CD4-positive, alpha-beta T cell (primary cell): ENCODE results near the gene SLC30A2. TPM values are rescaled to one million over a fixed set of nuclear protein-coding genes. Genes with fewer than 3 reads are reported as not detected.

Experiments used
- ATAC-seq: fragments of 200-7000 bp; cut with Tn5 transposase; one replicate; pipeline ENCODE4 v1.10.0; 2022; ENCODE audit warnings: mild to moderate bottlenecking; ENCODE audit not compliant: poor library complexity
- CTCF ChIA-PET: fragments of 350-600 bp; sonication (Branson Sonifier 250); formaldehyde crosslinking; loops from one replicate; lab custom pipeline; 2021; ENCODE audit warnings: antibody characterized with exemption, inconsistent platforms; lab: Charles Lee
- POLR2A ChIA-PET: fragments of 350-600 bp; sonication (Branson Sonifier 250); formaldehyde crosslinking; loops from one replicate; lab custom pipeline; 2021; ENCODE audit warnings: antibody characterized with exemption, inconsistent platforms; lab: Charles Lee
- DNase-seq, 14 experiments: peaks; one replicate each; pipeline ENCODE4 v3.0.0-alpha.2; 2013 to 2020; ENCODE audit warnings: mixed read lengths in 2 of 14
- H3K27ac ChIP-seq, 2 donors: one replicate each; pipeline versions ENCODE4 v1.5.1 to v1.7.0; 2013; ENCODE audit warnings: low read length in 2 of 2, low read depth in 1 of 2, mild to moderate bottlenecking in 1 of 2
- H3K27me3 ChIP-seq, 2 experiments: 1 replicate in 1 of 2; 2 replicates in 1 of 2; pipeline versions ENCODE4 v1.6.1 to v1.7.0; 2013; ENCODE audit warnings: low read length in 2 of 2, control low read depth in 1 of 2, mild to moderate bottlenecking in 1 of 2, moderate library complexity in 1 of 2; ENCODE audit not compliant: insufficient read depth in 2 of 2, control insufficient read depth in 1 of 2
- H3K36me3 ChIP-seq: one replicate; pipeline ENCODE4 v1.6.1; 2013; ENCODE audit warnings: low read length, control low read depth; ENCODE audit not compliant: insufficient read depth
- H3K4me1 ChIP-seq: one replicate; pipeline ENCODE4 v1.6.1; 2013; ENCODE audit warnings: low read length, control low read depth; ENCODE audit not compliant: insufficient read depth
- H3K4me3 ChIP-seq: one replicate; pipeline ENCODE4 v1.5.1; 2013; ENCODE audit warnings: mild to moderate bottlenecking, low read length, moderate library complexity
- H3K9me3 ChIP-seq, 2 experiments: 1 replicate in 1 of 2; 2 replicates in 1 of 2; pipeline versions ENCODE4 v1.6.1 to v1.7.0; 2013; ENCODE audit warnings: low read length in 2 of 2, mild to moderate bottlenecking in 2 of 2, control low read depth in 1 of 2, moderate library complexity in 1 of 2; ENCODE audit not compliant: control insufficient read depth in 1 of 2, insufficient read depth in 1 of 2
- H3K27ac Mint-ChIP-seq: one replicate; pipeline ENCODE4 v1.8.0; 2020; ENCODE audit warnings: mixed read lengths
- H3K27me3 Mint-ChIP-seq: one replicate; pipeline ENCODE4 v1.8.0; 2021; ENCODE audit warnings: mixed read lengths
- H3K36me3 Mint-ChIP-seq: one replicate; pipeline ENCODE4 v1.8.0; 2021; ENCODE audit warnings: low read depth, mixed read lengths
- H3K4me1 Mint-ChIP-seq: one replicate; pipeline ENCODE4 v1.8.0; 2021; ENCODE audit warnings: low read depth, mixed read lengths
- H3K4me3 Mint-ChIP-seq: one replicate; pipeline ENCODE4 v1.8.0; 2020; ENCODE audit warnings: mild to moderate bottlenecking, mixed read lengths
- H3K9me3 Mint-ChIP-seq: one replicate; pipeline ENCODE4 v1.8.0; 2020; ENCODE audit warnings: mixed read lengths
- intact Hi-C, 2 experiments: fragments of 100-400 bp; cut with DNase I in 1 of 2; cut with micrococcal nuclease in 1 of 2; formaldehyde crosslinking; loops; one replicate each; pipeline versions ENCODE4 v1.15.1 to v1.9.0; 2023 to 2025; cut with DNase I, micrococcal nuclease
- total RNA-seq, 174 experiments: library from RNA in 2 of 174; stranded (reverse) in 2 of 174; gene quantifications; one replicate each; pipeline ENCODE4 v1.2.3 and lab custom pipeline; 2021 to 2026
- TF ChIP-seq, protein P1 (sequence below): fragments of 200-600 bp; IDR thresholded peaks from one replicate; pipeline ENCODE4 v1.8.0; 2022; ENCODE audit warnings: antibody characterized with exemption, mild to moderate bottlenecking

Gene SLC30A2
- total RNA-seq, 2 experiments from 2014 or later, result not detected

DNA sequence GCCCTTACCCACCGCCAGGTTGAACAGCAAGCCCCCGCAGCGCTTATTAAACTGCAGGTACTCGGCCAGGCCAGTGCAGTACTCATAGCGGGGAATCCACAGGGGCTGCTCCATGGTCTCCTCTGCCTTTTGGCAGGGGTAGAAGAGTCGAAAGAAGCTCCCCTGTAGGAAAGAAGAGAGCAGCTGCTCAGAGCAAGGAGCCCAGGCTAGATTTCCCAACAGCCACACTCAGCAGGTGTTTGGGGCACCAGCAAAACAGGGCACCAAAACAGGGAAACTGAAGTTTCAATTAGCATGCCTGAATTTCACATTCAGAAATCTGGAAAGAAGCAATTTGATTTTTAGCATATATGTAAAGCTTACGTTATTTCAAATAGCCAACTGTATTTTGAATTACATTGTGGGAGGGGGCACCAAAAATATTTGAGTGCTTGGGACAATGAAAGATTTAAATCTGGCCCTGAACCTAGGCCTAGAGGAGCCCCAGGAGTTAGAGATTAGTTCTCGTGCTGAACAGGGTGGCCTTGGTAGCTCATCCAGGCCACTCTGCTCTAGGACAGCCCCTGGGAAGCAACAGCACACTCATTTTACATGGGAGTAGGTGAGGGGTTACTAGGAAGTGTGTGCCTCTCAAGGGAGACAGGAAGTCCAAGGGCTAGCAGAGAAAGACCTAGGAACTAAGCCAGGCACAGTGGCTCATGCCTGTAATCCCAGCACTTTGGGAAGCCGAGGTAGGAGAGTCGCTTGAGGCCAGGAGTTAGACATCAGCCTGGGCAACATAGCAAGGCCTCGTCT lies 56.3 kb downstream of the SLC30A2 start:
- Mint-ChIP-seq H3K9me3 (no peaks in the 10 kb centered on the region), H3K4me1 (peaks cover 79% of the 10 kb centered on the region), H3K4me3 (peak overlapping the region; percentile 90), H3K36me3 (peaks cover 47% of the 10 kb centered on the region), H3K27me3 (no peaks in the 10 kb centered on the region), H3K27ac (peak overlapping the region; percentile 81)
- DNase-seq (peak in 1 of 14 experiments; percentile 7), ATAC-seq (no peak)
- Histone ChIP-seq H3K27ac (peak overlapping the region; percentile 56 to 67), H3K36me3 (peaks cover 37% of the 10 kb centered on the region), H3K9me3 (no peaks in the 10 kb centered on the region), H3K4me3 (peak overlapping the region; percentile 64), H3K4me1 (peaks cover 36% of the 10 kb centered on the region), H3K27me3 (no peaks in the 10 kb centered on the region)
- intact Hi-C loops, result no loop called here
- POLR2A ChIA-PET, result interaction anchor here (1.2 to 2.9 kb wide), 8 partner anchors 8 to 114 kb away, joined by 3 to 33 read pairs (median 6); partner anchors contain the start of genes PAFAH2 and PAQR7
- TF ChIP-seq, protein P1, sequence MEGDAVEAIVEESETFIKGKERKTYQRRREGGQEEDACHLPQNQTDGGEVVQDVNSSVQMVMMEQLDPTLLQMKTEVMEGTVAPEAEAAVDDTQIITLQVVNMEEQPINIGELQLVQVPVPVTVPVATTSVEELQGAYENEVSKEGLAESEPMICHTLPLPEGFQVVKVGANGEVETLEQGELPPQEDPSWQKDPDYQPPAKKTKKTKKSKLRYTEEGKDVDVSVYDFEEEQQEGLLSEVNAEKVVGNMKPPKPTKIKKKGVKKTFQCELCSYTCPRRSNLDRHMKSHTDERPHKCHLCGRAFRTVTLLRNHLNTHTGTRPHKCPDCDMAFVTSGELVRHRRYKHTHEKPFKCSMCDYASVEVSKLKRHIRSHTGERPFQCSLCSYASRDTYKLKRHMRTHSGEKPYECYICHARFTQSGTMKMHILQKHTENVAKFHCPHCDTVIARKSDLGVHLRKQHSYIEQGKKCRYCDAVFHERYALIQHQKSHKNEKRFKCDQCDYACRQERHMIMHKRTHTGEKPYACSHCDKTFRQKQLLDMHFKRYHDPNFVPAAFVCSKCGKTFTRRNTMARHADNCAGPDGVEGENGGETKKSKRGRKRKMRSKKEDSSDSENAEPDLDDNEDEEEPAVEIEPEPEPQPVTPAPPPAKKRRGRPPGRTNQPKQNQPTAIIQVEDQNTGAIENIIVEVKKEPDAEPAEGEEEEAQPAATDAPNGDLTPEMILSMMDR, result no peak
- CTCF ChIA-PET, result interaction anchor here (0.6 to 3.4 kb wide), 4 partner anchors 8 to 94 kb away, joined by 4 to 30 read pairs (median 7); partner anchors contain the start of gene PAFAH2

DNA sequence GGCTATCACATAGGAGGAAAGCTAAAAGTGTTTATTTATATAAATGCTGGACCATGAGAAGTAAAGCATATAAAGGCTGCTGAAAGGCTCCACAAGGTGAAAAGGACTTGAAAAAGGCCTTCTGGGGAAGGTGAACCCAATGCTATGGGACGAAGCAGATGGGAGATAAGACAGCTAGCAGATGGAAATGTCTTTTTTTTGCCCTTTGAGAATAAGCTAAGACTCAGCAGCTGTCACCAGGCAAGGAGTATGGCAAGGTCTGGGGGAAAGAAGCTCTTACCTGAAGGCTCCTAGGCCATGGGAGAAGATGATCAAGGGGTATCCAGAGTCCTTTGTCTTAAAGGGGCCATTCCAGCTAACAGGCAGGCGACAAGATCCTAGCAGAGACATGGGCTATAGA lies 58.0 kb downstream of the SLC30A2 start:
- DNase-seq (no peak), ATAC-seq (no peak)
- no peaks in the 10 kb centered on the region for H3K27me3 Mint-ChIP-seq
- Histone ChIP-seq H3K9me3 (no peaks in the 10 kb centered on the region), H3K36me3 (peaks cover 52% of the 10 kb centered on the region), H3K27me3 (no peaks in the 10 kb centered on the region), H3K4me1 (peaks cover 36% of the 10 kb centered on the region), H3K27ac (no peak overlapping the region), H3K4me3 (no peak overlapping the region)
- ChIA-PET CTCF (interaction anchor here (0.6 to 2.0 kb wide), 3 partner anchors 10 to 709 kb away, joined by 3 to 10 read pairs (median 3); partner anchors contain the start of gene PAFAH2), POLR2A (interaction anchor here (1.1 to 2.4 kb wide), 6 partner anchors 9 to 113 kb away, joined by 3 to 11 read pairs (median 4); partner anchors contain the start of genes PAFAH2 and PAQR7)
- H3K4me3 Mint-ChIP-seq, result peak overlapping the region; percentile 90
- intact Hi-C loops, result no loop called here
- H3K36me3 Mint-ChIP-seq, result peaks cover 64% of the 10 kb centered on the region
- TF ChIP-seq, protein P1, result no peak
- H3K27ac Mint-ChIP-seq, result peak overlapping the region; percentile 81
- H3K4me1 Mint-ChIP-seq, result peaks cover 65% of the 10 kb centered on the region
- H3K9me3 Mint-ChIP-seq, result no peaks in the 10 kb centered on the region

Other genes with a start within 250 kb of the SLC30A2 start
- gene SELENON, start 245.9 kb downstream of the SLC30A2 start, total RNA-seq, result 10 to 100 TPM; 25.3 to 25.7 TPM
- gene MTFR1L, start 226.2 kb downstream of the SLC30A2 start, total RNA-seq, result 10 to 100 TPM; 25.5 to 28.0 TPM
- gene AUNIP, start 186.7 kb downstream of the SLC30A2 start, total RNA-seq, result not detected
- 1 to 10 TPM; 1.1 to 1.5 TPM for gene PAQR7, start 170.4 kb downstream of the SLC30A2 start, total RNA-seq
- gene STMN1, start 139.7 kb downstream of the SLC30A2 start, total RNA-seq, result 10 to 100 TPM; 25.2 to 25.6 TPM
- 1 to 10 TPM; 7.9 to 8.1 TPM for gene PAFAH2, start 48.1 kb downstream of the SLC30A2 start, total RNA-seq
- not detected for gene EXTL1, start 24.3 kb downstream of the SLC30A2 start, total RNA-seq
- gene TRIM63, start 21.5 kb upstream of the SLC30A2 start, total RNA-seq, result not detected
- 1 to 10 TPM; 9.5 to 9.9 TPM for gene PDIK1L, start 65.7 kb upstream of the SLC30A2 start, total RNA-seq
- not detected for gene FAM110D, start 113.0 kb upstream of the SLC30A2 start, total RNA-seq
- gene C1orf232, start 122.8 kb upstream of the SLC30A2 start, total RNA-seq, result not detected
- 1 to 10 TPM; 5.0 to 6.6 TPM for gene ZNF593, start 123.8 kb upstream of the SLC30A2 start, total RNA-seq
- not detected for gene ZNF593OS, start 125.7 kb upstream of the SLC30A2 start, total RNA-seq
- gene CNKSR1, start 131.4 kb upstream of the SLC30A2 start, total RNA-seq, result 1 to 10 TPM; 2.3 to 3.6 TPM
- gene CATSPER4, start 144.5 kb upstream of the SLC30A2 start, total RNA-seq, result not detected
- 1 to 10 TPM; 7.6 to 8.4 TPM for gene CEP85, start 188.1 kb upstream of the SLC30A2 start, total RNA-seq
- gene SH3BGRL3, start 234.0 kb upstream of the SLC30A2 start, total RNA-seq, result 100 to 1,000 TPM; 178 to 193 TPM